ENCODE measurements around the gene ACOT8. TPM values are rescaled to one million over a fixed set of nuclear protein-coding genes. Genes with fewer than 3 reads are reported as not detected.

ACOT8 gene
- total and polyA plus RNA-seq, 9 of the 15 experiments (the other 6 are each of a cell fraction or from before 2014, with no cell fraction given) = 8.2 to 46.7 (median 20.7) TPM

DNA sequence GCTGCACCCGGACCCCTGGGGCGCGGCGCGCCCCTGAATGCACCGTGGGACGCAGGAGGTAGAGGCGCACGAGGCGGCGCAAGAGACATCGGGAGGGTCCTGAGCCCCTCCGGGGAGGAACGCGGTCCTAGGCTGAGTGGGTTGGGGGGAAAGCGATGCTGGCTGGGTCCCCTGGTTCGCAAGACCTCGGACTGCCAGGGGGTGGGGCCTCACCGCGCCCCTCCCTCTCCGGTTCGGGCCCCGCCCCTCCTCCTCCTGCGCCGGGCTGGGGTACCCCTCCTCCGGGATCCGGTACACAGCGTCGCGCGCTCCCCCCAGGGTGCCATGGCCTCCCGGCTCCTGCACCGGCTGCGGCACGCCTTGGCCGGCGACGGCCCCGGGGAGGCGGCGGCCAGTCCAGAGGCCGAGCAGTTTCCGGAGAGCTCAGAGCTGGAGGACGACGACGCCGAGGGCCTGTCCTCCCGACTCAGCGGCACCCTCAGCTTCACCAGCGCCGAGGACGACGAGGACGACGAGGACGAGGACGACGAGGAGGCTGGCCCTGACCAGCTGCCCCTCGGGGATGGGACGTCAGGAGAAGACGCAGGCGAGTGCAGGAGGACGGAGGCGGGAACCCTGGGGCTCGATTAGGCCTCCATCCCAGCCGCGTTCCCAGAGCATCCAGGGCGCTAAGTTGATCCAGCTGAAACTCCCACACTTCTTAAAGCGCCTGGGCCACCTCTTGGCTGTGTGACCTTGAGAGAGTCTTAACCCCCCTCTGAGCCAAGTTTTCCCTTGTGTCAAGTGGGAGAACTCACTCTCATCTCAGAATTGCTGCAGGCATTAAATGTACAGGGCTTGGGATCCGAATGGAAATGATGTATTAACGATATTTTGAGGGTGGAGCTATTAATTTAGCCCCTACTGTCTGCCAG is 23.1 kb downstream of the ACOT8 start (continued):
- TF ChIP-seq, protein P1, sequence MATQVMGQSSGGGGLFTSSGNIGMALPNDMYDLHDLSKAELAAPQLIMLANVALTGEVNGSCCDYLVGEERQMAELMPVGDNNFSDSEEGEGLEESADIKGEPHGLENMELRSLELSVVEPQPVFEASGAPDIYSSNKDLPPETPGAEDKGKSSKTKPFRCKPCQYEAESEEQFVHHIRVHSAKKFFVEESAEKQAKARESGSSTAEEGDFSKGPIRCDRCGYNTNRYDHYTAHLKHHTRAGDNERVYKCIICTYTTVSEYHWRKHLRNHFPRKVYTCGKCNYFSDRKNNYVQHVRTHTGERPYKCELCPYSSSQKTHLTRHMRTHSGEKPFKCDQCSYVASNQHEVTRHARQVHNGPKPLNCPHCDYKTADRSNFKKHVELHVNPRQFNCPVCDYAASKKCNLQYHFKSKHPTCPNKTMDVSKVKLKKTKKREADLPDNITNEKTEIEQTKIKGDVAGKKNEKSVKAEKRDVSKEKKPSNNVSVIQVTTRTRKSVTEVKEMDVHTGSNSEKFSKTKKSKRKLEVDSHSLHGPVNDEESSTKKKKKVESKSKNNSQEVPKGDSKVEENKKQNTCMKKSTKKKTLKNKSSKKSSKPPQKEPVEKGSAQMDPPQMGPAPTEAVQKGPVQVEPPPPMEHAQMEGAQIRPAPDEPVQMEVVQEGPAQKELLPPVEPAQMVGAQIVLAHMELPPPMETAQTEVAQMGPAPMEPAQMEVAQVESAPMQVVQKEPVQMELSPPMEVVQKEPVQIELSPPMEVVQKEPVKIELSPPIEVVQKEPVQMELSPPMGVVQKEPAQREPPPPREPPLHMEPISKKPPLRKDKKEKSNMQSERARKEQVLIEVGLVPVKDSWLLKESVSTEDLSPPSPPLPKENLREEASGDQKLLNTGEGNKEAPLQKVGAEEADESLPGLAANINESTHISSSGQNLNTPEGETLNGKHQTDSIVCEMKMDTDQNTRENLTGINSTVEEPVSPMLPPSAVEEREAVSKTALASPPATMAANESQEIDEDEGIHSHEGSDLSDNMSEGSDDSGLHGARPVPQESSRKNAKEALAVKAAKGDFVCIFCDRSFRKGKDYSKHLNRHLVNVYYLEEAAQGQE (IDR thresholded peaks at IDR 0.05; ENCODE audit: borderline replicate concordance) = no peak
- TF ChIP-seq, protein P1 (CRISPR knock-in tag; IDR thresholded peaks at IDR 0.05; ENCODE audit: low read depth) = peak; percentile 60
- no peak for TF ChIP-seq POLR2A (conservative IDR thresholded peaks at IDR 0.05)
- peak in 1 of 3 experiments; percentile 0 for TF ChIP-seq YY1 (IDR thresholded peaks at IDR 0.05; ENCODE audit: borderline replicate concordance in 1 of 3, control insufficient read depth in 1 of 3, extremely low read depth in 1 of 3, insufficient read depth in 3 of 3, insufficient read length in 1 of 3, insufficient replicate concordance in 2 of 3, low read depth in 1 of 3, low read length in 2 of 3)
- peak in 1 of 2 experiments; percentile 53; a peak in 2 of 4 replicates for TF ChIP-seq MAZ (CRISPR knock-in tag; conservative IDR thresholded peaks at IDR 0.05 in 1 of 2, IDR thresholded peaks at IDR 0.05 in 1 of 2)
- no peak for TF ChIP-seq CREB1 (IDR thresholded peaks at IDR 0.05)
- TF ChIP-seq CREB1 (CRISPR knock-in tag; IDR thresholded peaks at IDR 0.05) = 0 out of 2 replicates have a peak, but pooled peaks have one; percentile 24
- peak; percentile 45; the same call in 1 of the 2 replicates for TF ChIP-seq L3MBTL2 (IDR thresholded peaks at IDR 0.05)
- TF ChIP-seq PHF8 (IDR thresholded peaks at IDR 0.05; ENCODE audit: borderline replicate concordance, low read length) = peak; percentile 38; the same call in 1 of the 2 replicates
- no peak for TF ChIP-seq CTBP1 (IDR thresholded peaks at IDR 0.05; ENCODE audit: borderline replicate concordance)
- peak; percentile 78; the same call in 1 of the 2 replicates for TF ChIP-seq ZBTB7A (IDR thresholded peaks at IDR 0.05; ENCODE audit: borderline replicate concordance, control insufficient read depth, low read depth, low read length)
- peak; percentile 65 for TF ChIP-seq POLR2G (IDR thresholded peaks at IDR 0.05; ENCODE audit: low read depth, low read length)
- peak; percentile 25 for TF ChIP-seq KDM5B (IDR thresholded peaks at IDR 0.05; ENCODE audit: insufficient replicate concordance, low read depth, low read length)
- no peak for TF ChIP-seq XRCC3 (IDR thresholded peaks at IDR 0.05)
- TF ChIP-seq, protein P2, sequence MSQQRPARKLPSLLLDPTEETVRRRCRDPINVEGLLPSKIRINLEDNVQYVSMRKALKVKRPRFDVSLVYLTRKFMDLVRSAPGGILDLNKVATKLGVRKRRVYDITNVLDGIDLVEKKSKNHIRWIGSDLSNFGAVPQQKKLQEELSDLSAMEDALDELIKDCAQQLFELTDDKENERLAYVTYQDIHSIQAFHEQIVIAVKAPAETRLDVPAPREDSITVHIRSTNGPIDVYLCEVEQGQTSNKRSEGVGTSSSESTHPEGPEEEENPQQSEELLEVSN (IDR thresholded peaks at IDR 0.05; ENCODE audit: borderline replicate concordance in 1 of 2, extremely low read depth in 1 of 2, insufficient read depth in 1 of 2, insufficient read length in 1 of 2, low read depth in 1 of 2, low read length in 1 of 2, poor library complexity in 1 of 2, severe bottlenecking in 1 of 2) = peak; percentile 54 to 59

Data from K562 (cell line).